GM18517 (cell line): ENCODE data around the gene LYSMD3.

Experiments used
- ATAC-seq: cut with Tn5 transposase; IDR thresholded peaks from one replicate; pipeline ENCODE4 v1.9.1; 2021; ENCODE audit warnings: mild to moderate bottlenecking, moderate library complexity; ENCODE audit not compliant: unreplicated experiment

Gene LYSMD3

GRCh38 chr5:90548069-90548593 is 18.7 kb upstream of the LYSMD3 start:
- ATAC-seq: no peak

- ATAC-seq: no peak
Measured at GRCh38 chr5:90547072-90547536, 17.7 kb upstream of the LYSMD3 start.

- ATAC-seq: no peak
Measured at GRCh38 chr5:90546216-90546837, 16.9 kb upstream of the LYSMD3 start.

GRCh38 chr5:90545511-90545910 is 16.1 kb upstream of the LYSMD3 start:
- no peak for ATAC-seq

- ATAC-seq: no peak
Measured at GRCh38 chr5:90542827-90543519, 13.6 kb upstream of the LYSMD3 start.

GRCh38 chr5:90534922-90535321 is 5.5 kb upstream of the LYSMD3 start:
- no peak for ATAC-seq

- no peak for ATAC-seq
Measured at GRCh38 chr5:90533794-90534193, 4.4 kb upstream of the LYSMD3 start.

- no peak for ATAC-seq
Measured at GRCh38 chr5:90530736-90531487, 1.5 kb upstream of the LYSMD3 start.

GRCh38 chr5:90529939-90530677 is 724 bp upstream of the LYSMD3 start:
- ATAC-seq: peak; percentile 62

GRCh38 chr5:90528601-90529193 is 687 bp downstream of the LYSMD3 start:
- peak; percentile 9 for ATAC-seq

- no peak for ATAC-seq
Measured at GRCh38 chr5:90519081-90519480, 10.3 kb downstream of the LYSMD3 start.

- ATAC-seq: no peak
Measured at GRCh38 chr5:90518661-90519060, 10.7 kb downstream of the LYSMD3 start.

GRCh38 chr5:90514520-90514919 is 14.9 kb downstream of the LYSMD3 start:
- no peak for ATAC-seq

- ATAC-seq: no peak
Measured at GRCh38 chr5:90510438-90510837, 18.9 kb downstream of the LYSMD3 start.

GRCh38 chr5:90506221-90506620 is 23.2 kb downstream of the LYSMD3 start:
- no peak for ATAC-seq

- no peak for ATAC-seq
Measured at GRCh38 chr5:90504743-90505142, 24.6 kb downstream of the LYSMD3 start.

- ATAC-seq: no peak
Measured at GRCh38 chr5:90503596-90503995, 25.8 kb downstream of the LYSMD3 start.

GRCh38 chr5:90495146-90495545 is 34.2 kb downstream of the LYSMD3 start:
- no peak for ATAC-seq

GRCh38 chr5:90494043-90494442 is 35.3 kb downstream of the LYSMD3 start:
- no peak for ATAC-seq

- ATAC-seq: no peak
Measured at GRCh38 chr5:90488791-90489190, 40.6 kb downstream of the LYSMD3 start.

- ATAC-seq: no peak
Measured at GRCh38 chr5:90484540-90484939, 44.8 kb downstream of the LYSMD3 start.
